Frontal cortex (tissue), 4 donors: Measurements from ENCODE around the gene NTM. TPM values are rescaled to one million over a fixed set of nuclear protein-coding genes. Genes with fewer than 3 reads are reported as not detected.
A peak's percentile ranks its signal among the peaks of the same experiment; 100 is the strongest.

ENCODE experiments used
- DNase-seq, 2 donors: peaks; one replicate each; pipeline ENCODE4 v3.0.0; 2012; ENCODE audit warnings: low spot score in 2 of 2
- FAIRE-seq: peaks from 2 replicates; lab custom pipeline; 2012; peaks lifted over from hg19 to GRCh38; lab: Jason Lieb, UNC
- total RNA-seq: library from RNA; depleted of rRNA; stranded (reverse); fragments of >200 nt; gene quantifications from one replicate; pipeline ENCODE4 v1.2.3, GENCODE V29; 2014
- donor health status: control.
- donor health status: control.
- donor health status: control.

The NTM gene
- total RNA-seq, 1 donor from 2014 or later = 119 TPM

GRCh38 chr11:131455843-131456704 is 85.7 kb downstream of the NTM start:
- FAIRE-seq = no peak
- DNase-seq = no peak

DNA sequence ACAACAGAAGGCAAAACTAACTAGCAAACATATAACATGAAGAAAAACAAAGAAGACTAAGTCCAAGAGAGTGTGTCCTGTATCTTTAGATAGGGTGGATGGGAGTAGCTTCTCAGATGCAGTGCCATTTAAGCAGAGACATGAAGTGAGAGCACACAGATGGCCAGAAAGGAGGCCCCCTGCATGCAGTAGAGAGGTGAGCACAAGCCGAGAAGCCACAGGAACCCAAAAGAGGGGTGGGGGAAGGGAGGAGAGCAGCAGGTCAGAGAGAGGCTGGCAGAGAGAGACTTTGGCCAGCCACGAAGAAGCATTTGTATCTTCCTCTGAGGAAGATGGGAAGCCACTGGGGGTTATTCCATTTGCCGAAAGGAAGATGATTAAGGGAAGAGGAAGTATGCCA is 86.7 kb downstream of the NTM start:
- FAIRE-seq (no peak), DNase-seq (no peak)

GRCh38 chr11:131458421-131458820 is 88.0 kb downstream of the NTM start:
- no peak for FAIRE-seq
- no peak for DNase-seq

GRCh38 chr11:131460931-131461330 is 90.5 kb downstream of the NTM start:
- DNase-seq (no peak), FAIRE-seq (no peak)

- FAIRE-seq (no peak), DNase-seq (no peak)
Measured at GRCh38 chr11:131462622-131463021, 92.2 kb downstream of the NTM start.

- no peak for FAIRE-seq
- no peak for DNase-seq
Measured at GRCh38 chr11:131463162-131463561, 92.7 kb downstream of the NTM start.

DNA sequence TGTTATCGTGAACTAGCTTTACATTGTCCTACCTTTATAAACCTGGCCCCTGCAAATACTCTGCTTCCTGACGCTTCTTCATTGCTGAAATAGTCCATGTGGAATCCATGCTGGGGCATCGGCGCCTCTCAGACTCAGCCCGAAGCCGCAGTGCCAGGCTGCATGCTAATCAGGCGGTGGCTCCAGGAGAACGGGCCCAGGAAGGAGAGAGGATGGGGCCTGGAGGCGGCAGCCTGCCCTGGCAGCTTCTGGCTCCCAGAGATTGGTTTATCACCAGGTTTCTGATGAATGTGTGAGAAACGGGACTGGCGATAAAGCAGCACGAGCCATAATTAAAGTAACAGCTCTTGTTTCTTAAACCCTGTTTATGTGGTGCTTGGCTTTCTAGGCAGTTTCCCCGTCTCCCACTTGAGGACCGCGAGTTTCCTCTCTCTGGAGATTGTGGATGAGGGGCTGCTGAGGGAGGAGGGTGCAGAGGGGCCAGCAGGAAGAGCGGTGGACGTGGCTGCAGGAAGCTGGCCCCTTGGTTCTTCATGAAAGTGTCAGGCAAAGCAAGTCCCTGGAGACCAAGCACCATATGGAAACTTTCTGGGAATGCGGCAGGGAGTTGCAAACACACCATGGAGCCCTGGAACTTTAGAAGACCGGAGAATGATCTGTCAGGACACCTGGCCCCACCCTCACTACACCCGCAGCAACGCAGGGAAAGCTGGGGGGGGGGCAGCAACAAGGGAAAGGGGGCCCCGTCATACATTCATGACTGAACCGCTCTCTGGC is 93.4 kb downstream of the NTM start:
- DNase-seq (peak in 1 of 2 donors; percentile 32), FAIRE-seq (no peak)

GRCh38 chr11:131464461-131464860 is 94.0 kb downstream of the NTM start:
- DNase-seq (no peak), FAIRE-seq (no peak)

- FAIRE-seq (no peak), DNase-seq (no peak)
Measured at GRCh38 chr11:131465039-131465438, 94.6 kb downstream of the NTM start.

- DNase-seq (no peak), FAIRE-seq (no peak)
Measured at GRCh38 chr11:131465746-131466145, 95.3 kb downstream of the NTM start.

GRCh38 chr11:131467645-131468394 is 97.4 kb downstream of the NTM start:
- FAIRE-seq (no peak), DNase-seq (no peak)

DNA sequence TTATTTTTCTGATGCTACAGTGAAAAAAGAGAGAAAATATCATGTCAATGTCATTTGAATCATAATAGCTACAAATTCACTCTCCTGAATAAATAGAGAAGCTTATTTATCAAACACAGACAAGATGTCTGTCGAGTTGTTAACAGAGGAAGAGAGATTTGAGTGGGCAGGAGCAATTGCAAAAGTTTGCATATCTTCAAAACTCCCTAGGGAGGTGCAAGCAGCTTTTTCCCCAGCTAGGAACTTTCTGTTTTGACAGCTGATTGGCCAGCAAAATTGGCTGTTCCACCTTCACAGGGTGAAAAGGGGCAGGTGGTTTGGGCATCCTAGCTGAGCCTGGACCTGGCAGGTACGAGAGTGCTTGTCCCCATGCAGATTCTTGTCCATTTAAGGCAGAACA is 98.2 kb downstream of the NTM start:
- FAIRE-seq (no peak), DNase-seq (no peak)

- no peak for DNase-seq
- FAIRE-seq = no peak
Measured at GRCh38 chr11:131470216-131470925, 100.0 kb downstream of the NTM start.

DNA sequence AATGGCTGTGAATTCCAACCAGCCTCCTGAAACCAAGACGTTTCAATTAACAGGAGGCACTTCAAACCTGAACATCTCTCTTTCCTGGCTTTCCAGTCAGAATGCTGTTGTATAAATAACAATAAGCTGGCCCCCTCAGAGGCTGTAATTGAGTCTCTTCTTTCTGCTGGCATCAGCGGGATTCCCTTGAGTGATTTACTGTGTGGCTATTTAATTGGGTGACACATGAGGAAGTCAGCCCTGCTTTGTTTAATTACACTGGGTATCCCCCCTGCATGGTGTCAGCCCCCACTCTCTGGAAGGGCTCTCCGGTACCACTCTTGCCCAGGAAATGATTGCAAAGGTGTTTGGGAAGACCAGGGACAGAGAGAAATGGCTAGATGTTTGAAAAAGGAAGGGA is 101.6 kb downstream of the NTM start:
- DNase-seq (no peak), FAIRE-seq (no peak)

- no peak for DNase-seq
- FAIRE-seq = no peak
Measured at GRCh38 chr11:131474947-131475346, 104.5 kb downstream of the NTM start.

GRCh38 chr11:131476266-131476665 is 105.9 kb downstream of the NTM start:
- DNase-seq (no peak), FAIRE-seq (no peak)

DNA sequence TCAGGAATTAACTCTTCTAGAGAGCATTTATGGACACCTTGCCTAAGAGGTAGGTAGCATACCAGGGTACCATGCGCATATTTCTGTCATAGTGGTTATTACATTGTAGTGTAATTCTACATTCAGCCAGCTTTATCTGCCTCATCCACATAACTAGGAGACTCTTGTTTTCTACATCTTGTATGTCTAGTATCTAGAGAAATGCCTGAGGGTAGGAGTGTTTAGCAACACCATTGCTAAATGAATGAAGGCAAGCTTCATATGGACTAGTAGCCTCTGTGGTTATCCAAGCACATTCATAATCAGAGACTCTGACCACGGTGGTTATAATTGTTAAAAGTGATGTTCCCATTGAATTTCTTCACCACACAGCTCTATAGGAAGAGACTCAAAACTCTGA is 107.9 kb downstream of the NTM start:
- DNase-seq = no peak
- FAIRE-seq = no peak

DNA sequence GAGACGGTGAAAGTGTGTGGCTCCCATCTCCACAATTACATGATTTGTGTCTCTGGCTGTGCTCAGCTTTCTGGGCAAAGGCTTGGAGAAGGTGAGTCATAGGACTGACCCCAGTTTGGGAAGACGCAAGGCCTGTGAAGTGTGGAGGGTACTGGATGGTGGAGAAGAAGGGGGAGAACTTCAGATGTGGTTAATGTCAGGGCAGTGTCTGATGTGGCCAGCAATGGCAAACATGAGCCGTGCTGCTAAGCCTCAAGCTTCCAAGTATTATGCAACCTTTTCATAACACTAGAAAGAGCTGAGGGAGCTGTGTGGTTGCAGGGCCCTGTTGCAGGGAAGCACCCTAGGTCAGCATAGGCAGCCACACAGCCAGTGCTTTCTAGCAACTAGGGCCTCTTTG is 110.9 kb downstream of the NTM start:
- no peak for FAIRE-seq
- no peak for DNase-seq

- DNase-seq (no peak), FAIRE-seq (no peak)
Measured at GRCh38 chr11:131481971-131482370, 111.6 kb downstream of the NTM start.

DNA sequence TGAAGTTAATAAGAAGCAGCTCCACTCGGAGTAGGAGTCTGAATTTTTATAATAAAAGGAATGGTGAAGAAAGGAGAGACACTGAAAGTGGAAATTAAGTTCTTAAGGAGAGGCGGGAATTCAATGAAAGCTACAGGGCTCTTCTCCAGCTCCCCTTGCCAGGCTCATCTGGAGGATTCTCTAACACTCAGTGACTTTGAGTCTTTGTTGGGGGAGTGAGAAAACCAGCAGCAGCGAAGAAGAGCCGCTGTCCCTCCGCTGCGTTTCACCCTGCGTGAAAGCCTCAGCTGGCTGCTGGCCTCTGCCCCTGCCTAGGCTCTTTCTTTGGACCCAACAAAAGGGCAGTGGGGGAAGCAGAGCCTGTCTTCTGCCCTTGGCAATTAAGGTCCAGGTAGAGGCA is 113.0 kb downstream of the NTM start:
- no peak for DNase-seq
- FAIRE-seq = no peak
